GM21390 (cell line): ENCODE data around the gene INPPL1.

Source experiments
- ATAC-seq: cut with Tn5 transposase; IDR thresholded peaks from one replicate; pipeline ENCODE4 v1.9.1; 2021; ENCODE audit not compliant: unreplicated experiment

The INPPL1 gene

DNA sequence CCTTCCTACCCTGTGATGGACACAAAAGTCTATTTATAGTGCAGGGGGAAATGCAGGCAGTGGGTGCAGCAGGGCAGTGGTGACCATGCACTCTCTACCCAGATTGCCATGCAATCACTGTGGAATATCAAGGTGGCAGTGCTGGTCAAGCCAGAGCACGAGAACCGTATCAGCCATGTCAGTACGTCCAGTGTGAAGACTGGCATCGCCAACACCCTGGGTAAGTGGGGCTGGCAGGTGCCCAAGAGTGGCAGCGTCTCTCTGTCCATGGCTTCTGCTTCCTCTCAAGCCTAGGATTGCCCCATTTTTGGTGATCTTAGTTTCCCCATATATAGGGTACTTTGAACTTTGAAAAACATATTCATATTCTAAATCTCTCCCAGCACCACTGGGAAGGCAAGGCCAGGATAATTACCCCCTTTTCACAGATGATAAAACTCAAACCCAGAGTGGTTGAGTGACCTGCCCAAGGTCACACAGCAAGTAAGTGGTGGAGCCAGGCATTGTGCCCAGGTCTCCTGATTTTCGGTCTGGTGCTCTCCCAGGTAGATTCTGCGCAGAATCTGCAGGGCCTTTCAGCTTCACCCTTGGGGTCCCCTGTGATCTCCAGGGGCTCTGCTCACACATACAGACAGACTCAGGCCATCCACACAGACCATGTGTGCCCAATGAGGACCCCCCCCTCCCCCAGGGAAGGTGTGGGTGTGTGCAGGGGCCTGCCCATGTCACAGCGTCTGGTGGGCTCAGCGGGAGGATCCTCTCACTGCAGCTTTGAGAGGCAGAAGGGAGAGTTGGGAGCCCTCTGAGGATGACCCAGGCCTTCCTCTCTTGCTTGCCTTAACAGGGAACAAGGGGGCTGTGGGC is 7.1 kb downstream of the INPPL1 start:
- no peak for ATAC-seq

DNA sequence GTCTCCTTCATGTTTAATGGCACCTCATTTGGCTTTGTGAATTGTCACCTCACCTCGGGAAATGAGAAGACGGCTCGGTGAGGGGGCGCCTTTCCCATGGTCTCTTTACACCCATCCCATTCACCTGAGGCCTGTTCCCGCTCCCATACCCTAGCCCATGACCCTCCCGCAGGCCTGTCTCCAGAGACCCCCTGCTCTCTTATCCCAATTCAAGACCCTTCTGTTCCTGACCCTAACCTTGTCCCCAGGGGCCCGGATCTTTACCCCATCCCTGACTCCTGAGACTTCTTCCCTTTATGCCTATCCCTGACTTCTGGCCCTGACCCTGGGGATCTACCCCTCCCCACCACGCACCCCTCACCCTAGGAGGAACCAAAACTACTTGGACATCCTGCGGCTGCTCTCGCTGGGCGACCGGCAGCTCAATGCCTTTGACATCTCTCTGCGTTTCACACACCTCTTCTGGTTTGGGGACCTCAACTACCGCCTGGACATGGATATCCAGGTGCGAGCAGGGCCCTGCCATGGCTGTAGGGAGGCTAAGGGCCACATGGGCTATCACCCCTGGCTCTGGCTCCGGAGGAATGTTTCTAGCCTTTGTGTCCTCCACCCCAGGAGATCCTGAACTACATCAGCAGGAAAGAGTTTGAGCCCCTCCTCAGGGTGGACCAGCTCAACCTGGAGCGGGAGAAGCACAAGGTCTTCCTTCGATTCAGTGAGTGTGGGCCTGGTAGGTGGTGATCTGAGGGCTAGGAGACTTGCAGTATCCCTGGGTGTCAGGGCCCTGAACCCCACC is 7.9 kb downstream of the INPPL1 start:
- ATAC-seq, result no peak

DNA sequence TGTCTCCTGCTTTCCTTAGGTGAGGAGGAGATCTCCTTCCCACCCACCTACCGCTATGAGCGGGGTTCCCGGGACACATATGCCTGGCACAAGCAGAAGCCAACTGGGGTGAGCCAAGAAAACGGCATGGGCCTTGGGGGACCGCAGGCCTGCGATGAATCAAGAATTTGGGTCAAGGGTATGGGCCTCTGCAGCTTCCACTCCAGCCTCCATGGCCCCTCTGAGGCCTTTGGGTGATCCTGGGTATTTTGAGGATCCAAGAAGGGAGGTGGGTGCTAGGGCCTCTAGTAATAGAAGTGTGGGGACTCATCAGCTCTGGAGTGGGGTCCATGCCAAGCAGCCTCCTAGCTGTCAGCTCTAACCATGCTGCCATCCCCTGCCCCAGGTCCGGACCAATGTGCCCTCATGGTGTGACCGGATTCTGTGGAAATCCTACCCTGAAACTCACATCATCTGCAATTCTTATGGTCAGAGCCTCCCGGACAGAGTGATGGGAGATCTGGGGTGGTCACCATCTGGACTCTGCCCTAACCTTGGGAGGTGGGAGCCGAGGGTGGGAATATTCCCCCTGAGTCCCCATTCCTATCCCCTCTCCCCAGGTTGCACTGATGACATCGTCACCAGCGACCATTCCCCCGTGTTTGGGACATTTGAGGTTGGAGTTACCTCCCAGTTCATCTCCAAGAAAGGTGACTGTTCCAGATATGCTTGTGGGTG is 8.6 kb downstream of the INPPL1 start:
- ATAC-seq, result no peak

DNA sequence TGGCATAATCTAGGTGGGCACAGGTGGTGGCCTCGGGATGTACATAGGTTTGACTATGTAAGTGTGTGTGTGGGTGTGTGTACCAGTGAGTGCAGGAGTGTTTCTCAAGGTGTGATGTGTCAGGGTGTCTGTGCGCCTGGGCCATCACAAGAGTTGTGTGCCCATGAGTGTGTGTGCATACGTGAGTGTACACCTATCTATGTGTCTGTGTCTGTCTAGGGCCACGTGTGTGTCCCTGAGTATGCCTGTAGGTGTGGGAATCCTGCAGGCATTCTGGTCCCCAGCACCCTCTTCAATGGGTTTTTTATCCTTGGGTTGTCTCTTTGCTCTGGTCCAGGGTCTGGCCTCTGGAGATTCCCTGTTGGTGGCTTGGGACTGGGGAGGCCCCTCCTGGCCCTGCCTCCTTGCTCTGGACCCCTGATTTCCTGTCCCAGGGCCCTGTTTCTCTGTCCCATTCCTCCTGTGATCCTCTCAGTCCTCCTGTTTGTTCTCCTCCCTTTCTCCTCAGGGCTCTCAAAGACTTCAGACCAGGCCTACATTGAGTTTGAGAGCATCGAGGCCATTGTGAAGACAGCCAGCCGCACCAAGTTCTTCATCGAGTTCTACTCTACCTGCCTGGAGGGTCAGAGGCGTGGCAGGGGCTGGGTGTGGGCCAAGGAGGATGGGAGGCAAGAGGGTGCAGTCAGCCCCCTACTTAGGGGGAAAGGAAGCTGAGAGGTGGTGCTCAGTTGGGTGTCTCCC is 9.4 kb downstream of the INPPL1 start:
- ATAC-seq, result no peak

DNA sequence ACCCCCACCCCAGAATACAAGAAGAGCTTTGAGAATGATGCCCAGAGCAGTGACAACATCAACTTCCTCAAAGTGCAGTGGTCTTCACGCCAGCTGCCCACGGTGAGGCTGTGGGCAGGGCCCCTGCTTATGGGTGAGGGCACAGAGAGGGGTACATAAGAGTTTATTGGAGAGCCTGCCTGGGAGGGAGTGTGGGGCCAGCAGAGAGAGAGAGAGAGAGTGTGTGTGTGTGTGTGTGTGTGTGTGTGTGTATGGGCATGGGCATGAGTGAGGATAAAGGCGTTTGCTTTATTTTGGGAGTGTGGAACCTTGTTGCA is 9.9 kb downstream of the INPPL1 start:
- no peak for ATAC-seq

DNA sequence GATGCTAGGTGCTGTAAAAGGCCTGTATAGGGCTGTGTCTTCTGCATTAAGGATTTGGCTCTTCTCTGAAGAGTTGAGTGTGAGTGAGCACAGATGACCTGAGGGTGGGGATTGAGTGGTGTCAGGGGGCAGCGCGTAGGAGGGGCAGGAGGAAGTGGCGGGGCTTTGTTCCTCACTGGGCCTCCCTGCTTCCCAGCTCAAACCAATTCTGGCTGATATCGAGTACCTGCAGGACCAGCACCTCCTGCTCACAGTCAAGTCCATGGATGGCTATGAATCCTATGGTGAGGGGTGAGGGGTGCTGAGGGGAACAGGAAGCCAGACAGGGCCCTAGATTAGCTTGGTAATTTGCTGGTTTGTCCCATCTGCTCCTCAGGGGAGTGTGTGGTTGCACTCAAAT is 10.4 kb downstream of the INPPL1 start:
- no peak for ATAC-seq

DNA sequence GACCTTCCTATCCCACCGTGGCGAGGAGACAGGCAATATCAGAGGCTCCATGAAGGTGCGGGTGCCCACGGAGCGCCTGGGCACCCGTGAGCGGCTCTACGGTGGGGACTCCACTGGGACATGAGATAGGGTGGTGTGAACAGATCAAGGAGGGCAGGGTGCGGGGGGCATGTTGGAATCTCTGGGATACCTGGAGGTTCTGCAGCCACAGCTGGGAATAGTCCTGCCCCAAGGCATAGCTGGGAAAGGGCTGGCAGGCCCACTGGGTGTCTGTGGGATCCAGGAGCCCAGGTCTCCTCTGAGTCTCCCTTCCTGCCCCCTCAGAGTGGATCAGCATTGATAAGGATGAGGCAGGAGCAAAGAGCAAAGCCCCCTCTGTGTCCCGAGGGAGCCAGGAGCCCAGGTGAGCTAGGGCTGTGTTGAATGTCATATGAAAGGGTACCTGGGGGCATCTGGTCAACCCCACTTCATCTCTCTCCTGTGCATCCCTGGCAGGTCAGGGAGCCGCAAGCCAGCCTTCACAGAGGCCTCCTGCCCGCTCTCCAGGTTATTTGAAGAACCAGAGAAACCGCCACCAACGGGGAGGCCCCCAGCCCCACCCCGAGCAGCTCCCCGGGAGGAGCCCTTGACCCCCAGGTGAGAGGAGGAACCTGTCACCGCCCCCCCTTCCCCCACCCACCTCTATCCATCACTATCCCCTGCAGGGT is 10.9 kb downstream of the INPPL1 start:
- no peak for ATAC-seq

DNA sequence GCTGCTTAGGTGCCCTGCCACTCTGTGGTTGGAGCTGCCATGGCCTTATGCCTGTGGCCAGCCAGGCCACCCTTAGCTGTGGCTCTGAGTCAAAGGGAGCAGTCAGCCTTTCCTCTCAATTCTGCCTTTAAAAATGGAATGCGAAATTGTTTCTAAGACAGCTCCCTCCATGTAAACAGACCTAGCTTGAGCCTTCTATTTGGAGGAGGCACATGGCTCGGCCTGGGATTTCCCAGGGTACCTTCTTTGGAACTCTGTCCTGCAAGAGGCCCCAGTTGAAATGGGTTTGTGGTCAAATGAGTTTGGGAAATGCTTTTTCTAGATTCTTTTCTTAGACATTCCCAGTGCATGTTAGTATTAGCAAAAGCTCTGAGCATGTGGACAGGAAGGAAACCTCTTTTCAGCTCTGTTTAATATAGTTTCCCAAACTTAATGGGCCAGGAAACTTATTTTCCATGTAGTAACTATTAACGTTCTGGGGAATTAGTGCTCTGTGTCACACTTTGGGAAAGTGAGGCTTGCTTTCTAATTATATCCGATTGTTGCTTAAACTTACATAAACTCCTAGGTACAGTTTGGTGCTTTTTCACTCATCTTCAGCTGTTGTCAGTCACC is 11.6 kb downstream of the INPPL1 start:
- no peak for ATAC-seq

DNA sequence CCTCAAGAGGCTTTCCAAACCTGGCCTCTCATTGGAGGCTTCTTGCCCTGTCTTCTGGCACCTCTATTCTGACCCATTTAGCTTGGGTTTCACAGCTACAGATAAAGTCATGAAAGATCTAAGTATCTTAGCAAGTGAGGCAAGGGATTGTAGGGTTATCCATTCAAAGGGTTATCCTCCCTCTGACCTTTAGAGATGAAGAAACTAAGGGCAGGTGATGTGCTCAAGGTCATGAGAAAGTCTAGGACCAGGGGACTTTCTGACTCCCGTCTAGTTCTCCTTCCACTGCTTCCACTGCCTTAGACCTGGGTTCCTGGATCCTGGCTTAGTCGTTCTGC is 12.2 kb downstream of the INPPL1 start:
- ATAC-seq, result no peak

DNA sequence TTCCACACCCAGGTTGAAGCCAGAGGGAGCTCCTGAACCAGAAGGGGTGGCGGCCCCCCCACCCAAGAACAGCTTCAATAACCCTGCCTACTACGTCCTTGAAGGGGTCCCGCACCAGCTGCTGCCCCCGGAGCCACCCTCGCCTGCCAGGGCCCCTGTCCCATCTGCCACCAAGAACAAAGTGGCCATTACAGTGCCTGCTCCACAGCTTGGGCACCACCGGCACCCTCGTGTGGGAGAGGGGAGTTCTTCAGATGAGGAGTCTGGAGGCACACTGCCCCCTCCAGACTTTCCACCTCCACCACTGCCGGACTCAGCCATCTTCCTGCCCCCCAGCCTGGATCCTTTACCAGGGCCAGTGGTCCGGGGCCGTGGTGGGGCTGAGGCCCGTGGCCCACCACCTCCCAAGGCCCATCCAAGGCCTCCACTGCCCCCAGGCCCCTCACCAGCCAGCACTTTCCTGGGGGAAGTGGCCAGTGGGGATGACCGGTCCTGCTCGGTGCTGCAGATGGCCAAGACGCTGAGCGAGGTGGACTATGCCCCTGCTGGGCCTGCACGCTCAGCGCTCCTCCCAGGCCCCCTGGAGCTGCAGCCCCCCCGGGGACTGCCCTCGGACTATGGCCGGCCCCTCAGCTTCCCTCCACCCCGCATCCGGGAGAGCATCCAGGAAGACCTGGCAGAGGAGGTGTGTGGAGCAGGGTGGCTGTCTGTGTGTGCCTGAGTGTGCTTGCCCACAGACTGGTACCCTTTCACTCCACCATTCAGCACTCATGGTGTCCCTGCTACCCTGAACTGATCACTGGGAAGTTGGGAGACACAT is 12.8 kb downstream of the INPPL1 start:
- no peak for ATAC-seq

DNA sequence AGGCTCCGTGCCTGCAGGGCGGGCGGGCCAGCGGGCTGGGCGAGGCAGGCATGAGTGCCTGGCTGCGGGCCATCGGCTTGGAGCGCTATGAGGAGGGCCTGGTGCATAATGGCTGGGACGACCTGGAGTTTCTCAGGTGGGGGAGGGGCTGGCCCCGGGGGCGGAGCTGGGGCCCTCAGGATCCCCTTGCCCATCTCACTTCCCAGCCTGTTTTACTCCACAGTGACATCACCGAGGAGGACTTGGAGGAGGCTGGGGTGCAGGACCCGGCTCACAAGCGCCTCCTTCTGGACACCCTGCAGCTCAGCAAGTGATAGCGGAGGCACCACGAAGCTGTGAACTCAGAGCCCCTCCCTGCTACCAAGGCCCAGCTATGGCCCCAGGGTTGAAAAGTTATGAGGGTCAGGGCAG is 13.5 kb downstream of the INPPL1 start:
- ATAC-seq, result no peak

DNA sequence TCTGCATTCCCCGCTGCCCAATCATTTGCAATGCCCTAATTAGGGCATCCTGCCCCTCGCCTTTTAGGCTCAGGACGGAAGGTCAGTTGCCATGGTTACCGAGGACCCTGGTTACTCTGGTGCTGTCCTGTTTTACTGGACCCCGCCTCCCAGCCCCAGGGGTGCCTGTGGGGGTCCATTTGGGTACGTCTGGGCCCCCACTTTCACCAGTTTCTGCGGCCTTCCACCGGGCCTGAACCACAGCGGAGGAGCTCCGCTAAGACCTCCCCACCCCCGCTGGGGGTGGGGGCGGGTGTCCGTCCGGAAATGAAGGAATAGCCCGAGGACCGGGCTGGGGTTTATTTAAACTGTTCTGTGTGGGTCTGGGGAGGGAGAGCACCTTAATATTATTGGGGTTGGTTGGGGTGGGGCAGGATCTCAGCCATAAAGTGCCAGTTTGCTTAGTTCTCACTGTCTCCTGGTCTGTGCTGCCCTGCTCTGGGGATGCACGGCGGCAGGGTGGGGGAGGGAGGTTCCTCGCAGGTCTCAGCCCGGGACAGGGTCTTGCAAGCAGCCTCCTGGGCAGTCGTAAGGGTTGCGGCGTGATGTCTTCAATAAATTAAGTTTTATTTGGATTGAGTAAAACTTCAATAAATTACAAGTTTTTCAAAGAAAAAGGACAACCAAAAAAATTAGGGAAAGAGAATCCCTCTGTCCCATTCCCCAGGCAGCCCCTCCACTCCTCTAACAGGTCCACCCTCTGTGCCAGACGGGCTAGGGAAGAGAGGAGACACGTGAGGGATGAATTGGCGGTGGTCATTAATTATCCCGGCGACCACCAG is 14.1 kb downstream of the INPPL1 start:
- ATAC-seq, result no peak

DNA sequence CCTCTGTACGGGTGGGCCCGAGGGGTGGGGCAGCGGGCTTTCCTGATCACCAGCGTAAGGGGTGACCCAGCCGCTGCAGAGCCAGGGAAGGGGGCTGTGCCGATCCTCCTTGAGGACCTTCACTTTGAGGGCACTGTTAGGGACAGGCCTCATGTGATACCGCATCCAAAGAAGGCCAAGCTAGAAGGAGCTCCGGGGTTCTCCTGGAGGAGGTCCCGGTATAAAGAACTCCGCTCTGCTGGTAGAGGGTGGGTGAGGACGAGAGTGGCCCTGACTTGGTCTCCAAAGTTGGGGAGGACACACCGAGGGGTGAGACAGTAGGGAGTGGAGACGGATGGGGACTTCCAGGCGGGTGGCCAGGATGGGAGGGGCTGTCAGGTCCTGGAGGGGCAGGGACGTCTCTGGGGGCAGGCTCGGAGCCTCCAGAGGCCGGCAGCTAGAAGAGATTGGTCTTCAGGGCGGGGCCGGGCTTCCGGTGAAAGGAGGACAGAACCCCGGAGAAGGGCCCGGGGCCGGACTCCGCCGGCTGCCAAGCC is 14.8 kb downstream of the INPPL1 start:
- no peak for ATAC-seq

DNA sequence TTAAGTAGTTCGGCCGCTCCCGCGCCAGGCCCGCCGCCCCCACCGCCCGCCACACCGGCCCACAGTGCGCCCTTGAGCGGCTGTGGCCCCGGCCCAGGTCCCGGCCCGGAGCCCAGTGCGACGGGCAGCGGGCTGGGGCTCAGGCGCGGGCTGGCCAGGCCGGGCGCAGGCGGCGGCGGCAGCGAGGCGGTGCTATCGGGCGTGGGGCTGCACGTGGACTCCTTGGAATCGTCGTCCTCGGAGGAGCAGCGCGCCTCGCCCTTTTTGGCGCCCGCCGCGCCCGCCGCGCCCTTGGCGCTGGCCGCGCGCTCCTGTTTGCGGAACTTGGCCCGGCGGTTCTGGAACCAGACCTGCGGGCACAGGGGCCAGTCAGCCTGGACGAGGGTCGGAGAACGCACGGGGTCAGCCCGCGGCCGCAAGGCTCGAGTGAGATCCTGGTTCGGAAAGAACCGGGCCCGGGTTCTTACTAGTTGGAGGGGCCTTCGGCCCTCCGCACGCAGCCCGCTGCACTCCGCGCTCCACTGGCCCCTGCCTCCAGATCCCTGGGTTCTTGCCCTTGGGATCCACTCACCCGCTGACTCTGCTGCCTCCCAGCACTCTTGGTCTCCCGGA is 15.4 kb downstream of the INPPL1 start:
- ATAC-seq, result no peak

DNA sequence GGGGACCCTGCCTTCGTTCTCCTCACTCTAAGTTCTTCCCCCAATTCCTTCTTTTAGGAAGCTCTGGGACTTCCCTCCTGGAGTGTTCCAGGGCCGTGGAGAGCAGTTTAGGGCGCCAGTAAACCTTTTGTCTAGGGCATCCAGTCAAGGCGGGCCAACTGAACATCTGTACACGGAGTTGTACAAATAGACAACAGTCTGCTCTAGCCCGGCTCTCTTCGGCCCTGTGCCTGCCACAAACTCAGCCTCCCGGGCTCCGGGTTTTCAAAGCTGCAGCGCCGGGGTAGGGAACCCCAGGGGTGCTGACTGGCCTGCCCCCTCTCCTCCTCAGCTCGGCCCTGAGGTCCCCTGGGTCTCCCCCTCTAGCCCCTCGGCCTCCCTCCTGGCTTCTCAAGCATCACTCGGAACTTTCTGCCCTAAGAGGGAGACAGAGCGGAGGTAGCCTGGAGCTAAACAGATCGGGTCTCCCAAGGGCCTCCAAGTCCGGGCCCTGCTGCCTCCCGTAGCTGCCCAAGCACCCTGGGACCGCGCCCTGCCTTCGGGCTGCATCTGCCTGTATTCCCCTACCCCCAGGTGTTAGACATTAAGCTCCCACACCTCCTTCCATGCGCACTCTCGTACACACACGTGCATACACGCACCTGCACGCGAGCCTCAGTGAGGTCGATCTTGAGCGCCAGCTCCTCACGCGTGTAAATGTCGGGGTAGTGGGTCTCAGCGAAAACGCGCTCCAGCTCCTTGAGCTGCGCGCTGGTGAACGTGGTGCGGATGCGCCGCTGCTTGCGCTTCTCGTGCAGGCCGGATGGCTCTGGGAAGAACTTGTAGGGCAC is 16.1 kb downstream of the INPPL1 start:
- ATAC-seq, result no peak

DNA sequence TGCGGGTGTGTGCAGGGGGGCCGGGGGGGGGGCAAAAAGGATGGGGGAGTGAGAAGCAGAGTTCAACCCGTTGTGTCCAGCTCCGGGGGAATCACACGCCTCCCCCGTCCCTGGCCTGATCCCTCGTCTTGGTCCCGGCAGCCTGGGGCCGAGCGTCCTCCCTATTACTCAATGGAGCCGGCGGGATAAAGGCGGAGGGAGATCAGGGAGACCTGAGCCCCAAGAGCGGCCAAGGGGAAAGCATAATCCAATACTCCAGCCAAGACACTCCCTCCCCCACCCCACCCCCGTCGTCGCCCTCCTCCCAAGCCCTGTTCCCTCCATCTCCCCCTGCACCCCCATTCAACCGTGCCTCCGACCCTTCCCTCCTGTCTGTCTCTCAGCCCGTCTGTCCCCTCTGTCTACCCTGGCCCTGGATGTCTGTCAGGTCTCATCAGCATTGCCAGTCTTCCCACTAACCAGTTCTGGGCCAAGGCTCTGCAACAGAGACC is 16.8 kb downstream of the INPPL1 start:
- ATAC-seq, result no peak

DNA sequence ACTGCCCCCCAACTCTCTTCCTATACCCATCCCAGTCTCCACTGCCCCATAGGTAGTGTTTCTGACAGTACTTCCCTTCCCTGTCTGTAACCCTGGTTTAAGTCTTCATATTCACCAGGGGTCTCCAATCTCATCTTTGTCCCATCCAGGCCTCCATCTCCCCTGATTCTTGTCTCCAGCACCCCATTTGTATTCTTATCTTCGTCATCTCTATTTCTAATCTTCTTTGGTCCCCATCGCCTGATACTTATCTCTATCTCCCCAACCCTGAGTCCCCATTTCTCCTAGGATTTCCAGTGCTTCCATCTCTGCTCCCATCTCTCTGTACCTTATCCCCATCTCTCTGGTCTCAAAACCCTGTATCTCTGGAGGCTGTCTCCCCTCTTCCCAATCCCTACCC is 17.6 kb downstream of the INPPL1 start:
- ATAC-seq, result no peak
